GM06990 (cell line): ENCODE results near the gene PTPRM.

ENCODE experiments used
- DNase-seq: peaks from one replicate; pipeline ENCODE4 v3.0.0-alpha.2; 2011; ENCODE audit not compliant: insufficient read length; ENCODE audit errors: extremely low read depth
- H3K27me3 ChIP-seq: replicated peaks from 2 replicates; pipeline ENCODE4 v1.6.0; 2011; ENCODE audit warnings: low read length; ENCODE audit not compliant: control insufficient read depth, insufficient read depth
- H3K36me3 ChIP-seq: 2 replicates; pipeline ENCODE4 v1.5.1; 2011; ENCODE audit warnings: low read length; ENCODE audit not compliant: control insufficient read depth, insufficient read depth
- H3K4me3 ChIP-seq: replicated peaks from 2 replicates; pipeline ENCODE4 v1.5.1; 2011; ENCODE audit warnings: low read depth, mild to moderate bottlenecking, control low read depth, low read length
- TF ChIP-seq, protein P1 (sequence below): IDR thresholded peaks from 2 replicates; pipeline ENCODE4 v1.5.1; 2011; ENCODE audit warnings: low read length, control low read depth, mild to moderate bottlenecking, inconsistent platforms; ENCODE audit not compliant: insufficient read depth, poor library complexity, severe bottlenecking

Gene PTPRM

DNA sequence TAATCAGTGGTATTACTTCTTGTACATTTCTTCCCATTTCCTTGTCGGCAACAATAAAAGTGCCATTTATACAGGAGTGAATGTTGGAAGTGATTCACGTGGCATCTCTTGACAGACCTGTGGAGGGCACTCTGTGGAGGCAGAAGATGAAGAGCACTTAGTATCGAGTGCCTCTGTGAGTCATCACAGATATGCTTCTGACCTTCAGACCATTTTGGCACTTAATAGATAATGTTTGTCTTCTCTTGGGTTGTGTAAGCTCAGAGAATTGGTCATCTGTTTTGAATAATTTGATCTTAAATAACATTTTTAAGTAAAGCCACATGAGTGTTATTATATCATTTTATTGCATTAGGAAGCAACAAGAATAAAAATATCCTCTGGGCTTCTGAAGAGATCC, 305.5 kb downstream of the PTPRM start:
- no peak for DNase-seq
- TF ChIP-seq, protein P1, sequence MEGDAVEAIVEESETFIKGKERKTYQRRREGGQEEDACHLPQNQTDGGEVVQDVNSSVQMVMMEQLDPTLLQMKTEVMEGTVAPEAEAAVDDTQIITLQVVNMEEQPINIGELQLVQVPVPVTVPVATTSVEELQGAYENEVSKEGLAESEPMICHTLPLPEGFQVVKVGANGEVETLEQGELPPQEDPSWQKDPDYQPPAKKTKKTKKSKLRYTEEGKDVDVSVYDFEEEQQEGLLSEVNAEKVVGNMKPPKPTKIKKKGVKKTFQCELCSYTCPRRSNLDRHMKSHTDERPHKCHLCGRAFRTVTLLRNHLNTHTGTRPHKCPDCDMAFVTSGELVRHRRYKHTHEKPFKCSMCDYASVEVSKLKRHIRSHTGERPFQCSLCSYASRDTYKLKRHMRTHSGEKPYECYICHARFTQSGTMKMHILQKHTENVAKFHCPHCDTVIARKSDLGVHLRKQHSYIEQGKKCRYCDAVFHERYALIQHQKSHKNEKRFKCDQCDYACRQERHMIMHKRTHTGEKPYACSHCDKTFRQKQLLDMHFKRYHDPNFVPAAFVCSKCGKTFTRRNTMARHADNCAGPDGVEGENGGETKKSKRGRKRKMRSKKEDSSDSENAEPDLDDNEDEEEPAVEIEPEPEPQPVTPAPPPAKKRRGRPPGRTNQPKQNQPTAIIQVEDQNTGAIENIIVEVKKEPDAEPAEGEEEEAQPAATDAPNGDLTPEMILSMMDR = no peak
- H3K27me3 ChIP-seq = no peaks in the 10 kb centered on the region
- no peaks in the 10 kb centered on the region for H3K36me3 ChIP-seq
- H3K4me3 ChIP-seq = no peak overlapping the region

DNA sequence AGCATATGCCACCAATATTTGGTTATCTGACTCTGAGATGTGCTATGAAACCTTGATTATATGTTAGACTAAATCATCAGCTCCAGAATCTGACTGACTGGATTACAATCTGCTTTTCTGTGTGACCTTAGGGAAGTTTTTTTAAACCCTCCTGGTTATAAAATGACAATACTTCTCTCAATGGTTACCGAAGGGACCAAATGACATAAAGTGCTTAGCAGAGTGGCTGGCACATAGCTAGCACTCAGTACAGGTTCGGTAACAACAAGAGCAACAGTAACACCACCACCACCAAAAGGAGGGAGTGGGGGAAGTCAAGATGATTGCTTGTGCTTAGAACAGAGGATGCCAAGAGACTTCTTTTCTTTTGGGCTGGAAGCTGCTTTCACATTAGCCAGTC, 306.2 kb downstream of the PTPRM start:
- TF ChIP-seq, protein P1 = no peak
- DNase-seq = no peak
- Histone ChIP-seq H3K4me3 (no peak overlapping the region), H3K27me3 (no peaks in the 10 kb centered on the region), H3K36me3 (no peaks in the 10 kb centered on the region)

DNA sequence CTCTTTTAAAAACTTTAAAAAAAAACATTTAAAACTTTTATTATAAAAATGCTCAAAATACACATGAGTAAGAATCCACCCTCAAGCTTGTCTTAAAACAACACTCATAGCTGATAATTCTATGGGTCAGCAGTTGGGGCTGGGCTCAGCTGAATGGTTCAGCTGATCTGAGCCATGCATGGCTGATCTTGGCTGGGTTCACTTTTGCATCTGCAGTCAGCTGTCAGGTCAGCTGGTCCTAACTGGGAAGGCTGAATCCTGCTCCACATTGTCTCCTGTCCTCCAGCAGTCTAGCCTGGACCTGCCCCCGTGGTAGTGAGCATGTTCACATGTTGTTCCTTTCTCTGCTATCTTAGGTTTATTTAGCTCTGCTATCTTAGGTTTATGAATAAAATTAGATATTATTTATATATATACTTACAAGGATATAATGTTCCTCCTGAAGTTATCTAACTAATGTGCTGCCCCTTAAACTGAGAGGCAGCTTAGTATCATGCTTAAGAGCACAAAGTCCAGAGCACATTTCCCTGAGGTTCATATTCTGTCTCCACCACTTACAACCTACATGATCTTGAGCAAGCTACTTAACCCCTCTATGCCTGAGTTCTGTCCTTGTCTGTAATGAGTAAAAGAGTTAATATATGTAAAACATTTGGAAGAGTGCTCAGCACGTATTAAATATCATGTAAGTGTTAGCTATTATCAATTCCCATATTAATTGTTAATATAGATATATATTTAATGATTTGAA, 309.4 kb downstream of the PTPRM start:
- H3K36me3 ChIP-seq = no peaks in the 10 kb centered on the region
- H3K27me3 ChIP-seq = no peaks in the 10 kb centered on the region
- TF ChIP-seq, protein P1 = no peak
- DNase-seq = no peak
- H3K4me3 ChIP-seq = no peak overlapping the region

DNA sequence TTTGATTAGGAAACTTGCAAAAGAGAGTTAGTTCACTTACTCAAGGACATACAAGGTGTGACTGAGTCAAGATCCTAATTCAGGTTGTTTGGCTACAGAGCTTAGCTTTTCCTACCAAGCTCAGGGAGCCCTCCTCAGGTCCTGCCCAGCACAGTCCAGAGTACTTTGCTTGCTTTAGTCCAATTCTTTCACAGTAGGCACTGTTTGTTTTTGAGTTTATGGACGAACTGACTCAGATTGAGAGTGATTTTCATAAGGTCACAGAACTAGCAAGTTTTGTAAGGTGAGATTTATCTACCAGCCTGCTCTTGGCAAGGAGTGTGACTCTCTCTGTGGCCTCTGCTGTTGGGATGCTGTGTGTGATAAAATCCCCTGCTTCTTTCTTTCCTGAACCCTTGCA, 310.5 kb downstream of the PTPRM start:
- no peak overlapping the region for H3K4me3 ChIP-seq
- no peak for DNase-seq
- H3K27me3 ChIP-seq = no peaks in the 10 kb centered on the region
- TF ChIP-seq, protein P1 = no peak
- no peaks in the 10 kb centered on the region for H3K36me3 ChIP-seq

DNA sequence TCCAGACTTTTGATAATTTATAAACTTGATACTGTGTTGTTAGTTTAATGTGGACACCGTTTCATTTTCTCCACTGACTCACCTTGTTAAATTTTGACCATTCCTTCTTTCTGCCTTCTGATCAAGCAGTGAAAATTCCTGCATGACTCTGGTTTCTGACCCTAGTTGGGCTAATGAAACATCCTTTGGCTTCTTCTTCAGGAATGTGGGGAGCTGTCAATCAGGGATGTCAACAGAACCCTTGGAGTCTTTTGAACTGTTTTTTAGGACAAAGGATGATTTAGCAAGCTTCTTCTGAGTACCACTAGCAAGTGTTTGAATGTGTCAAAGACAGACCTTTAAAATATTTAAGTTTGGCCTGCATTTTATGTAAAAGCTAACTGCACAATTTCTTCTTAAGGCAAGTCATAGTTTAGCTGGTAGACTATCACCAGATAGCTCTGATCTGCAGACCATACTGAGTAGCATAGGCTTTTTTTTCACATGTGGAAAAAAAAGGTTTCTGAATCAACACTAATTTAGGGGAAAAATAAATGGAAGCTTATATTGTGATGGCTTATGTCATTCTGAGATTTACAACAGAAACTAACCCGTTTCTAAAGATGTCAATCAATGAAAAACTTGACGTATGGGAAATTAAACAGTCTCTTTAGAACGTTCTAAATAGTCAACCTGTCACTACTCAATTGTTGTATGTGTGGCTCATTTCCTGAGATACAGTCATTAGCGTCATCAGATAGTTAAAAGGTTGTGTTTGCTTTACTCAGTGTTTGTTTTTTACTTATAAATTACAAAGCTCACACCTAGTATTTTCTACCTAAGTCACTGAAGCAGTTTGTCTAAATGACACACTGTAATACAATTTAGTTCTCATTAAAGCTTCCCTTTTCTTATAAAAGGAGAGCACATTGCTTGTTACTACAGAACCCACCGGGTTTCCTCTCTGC, 311.4 kb downstream of the PTPRM start:
- TF ChIP-seq, protein P1 = no peak
- Histone ChIP-seq H3K4me3 (no peak overlapping the region), H3K27me3 (no peaks in the 10 kb centered on the region), H3K36me3 (no peaks in the 10 kb centered on the region)
- DNase-seq = no peak
